Endothelial cell of umbilical vein (primary cell): ENCODE results near the gene CACNG4. TPM values are rescaled to one million over a fixed set of nuclear protein-coding genes. Genes with fewer than 3 reads are reported as not detected.

ENCODE experiments used
- BruUV-seq: library from RNA; stranded (reverse); fragments of 400-500 nt; replicated peaks from 2 replicates; lab custom pipeline; 2021; lab: Mats Ljungman, UMichigan
- CTCF ChIA-PET: fragments of 300-600, 350-600 bp; sonication (Branson Sonifier 250); formaldehyde crosslinking; loops from one replicate; lab custom pipeline; 2021; ENCODE audit warnings: antibody characterized with exemption, inconsistent platforms; lab: Charles Lee
- POLR2A ChIA-PET: fragments of 300-600, 350-600 bp; sonication (Branson Sonifier 250); formaldehyde crosslinking; loops from one replicate; lab custom pipeline; 2021; ENCODE audit warnings: antibody characterized with exemption, inconsistent platforms; lab: Charles Lee
- DNase-seq: peaks from one replicate; pipeline ENCODE4 v3.0.0-alpha.2; 2011; ENCODE audit warnings: low read depth, low spot score
- FAIRE-seq: peaks from 2 replicates; lab custom pipeline; 2011; peaks lifted over from hg19 to GRCh38; lab: Jason Lieb, UNC
- H2AFZ ChIP-seq: 2 replicates; pipeline ENCODE4 v1.6.0; 2012; ENCODE audit warnings: low read depth, low read length, control low read depth, inconsistent platforms
- H3K27ac ChIP-seq: 2 replicates; pipeline ENCODE4 v1.5.1; 2011; ENCODE audit warnings: low read depth, mild to moderate bottlenecking, control low read depth, low read length, moderate library complexity; ENCODE audit not compliant: insufficient read depth
- H3K27me3 ChIP-seq, 2 experiments: 2 replicates each; pipeline versions ENCODE4 v1.6.0 to v1.6.1; 2011; ENCODE audit warnings: low read length in 2 of 2, mixed read lengths in 1 of 2; ENCODE audit not compliant: control insufficient read depth in 2 of 2, insufficient read depth in 2 of 2
- H3K36me3 ChIP-seq, 2 experiments: 2 replicates in 1 of 2; 3 replicates in 1 of 2; pipeline ENCODE4 v1.5.1; 2011; ENCODE audit warnings: low read length in 2 of 2, mild to moderate bottlenecking in 1 of 2, moderate library complexity in 1 of 2; ENCODE audit not compliant: control insufficient read depth in 2 of 2, insufficient read depth in 2 of 2; ENCODE audit errors: extremely low read depth in 1 of 2
- H3K4me1 ChIP-seq: 3 replicates; pipeline ENCODE4 v1.5.1; 2011; ENCODE audit warnings: mild to moderate bottlenecking, low read length; ENCODE audit not compliant: control insufficient read depth, insufficient read depth; ENCODE audit errors: extremely low read depth
- H3K4me2 ChIP-seq: 2 replicates; pipeline ENCODE4 v1.6.1; 2011; ENCODE audit warnings: low read length, control low read depth, mixed read lengths; ENCODE audit not compliant: insufficient read depth
- H3K4me3 ChIP-seq, 3 experiments: fragments of 200-600 bp in 1 of 3; sonication (generic), shearing (Covaris generic) in 1 of 3; replicated peaks in 1 of 3; 2 replicates each; pipeline ENCODE4 v1.5.1; 2011 to 2016; ENCODE audit warnings: control low read depth in 3 of 3, low read length in 3 of 3, mild to moderate bottlenecking in 2 of 3, inconsistent platforms in 1 of 3, low read depth in 1 of 3, moderate library complexity in 1 of 3; ENCODE audit not compliant: insufficient read depth in 1 of 3
- H3K79me2 ChIP-seq: 2 replicates; pipeline ENCODE4 v1.6.0; 2012; ENCODE audit warnings: low read length, inconsistent platforms; ENCODE audit not compliant: control insufficient read depth, insufficient read depth
- H3K9ac ChIP-seq: replicated peaks from 2 replicates; pipeline ENCODE3; 2011; ENCODE audit warnings: low read length, control low read depth; ENCODE audit not compliant: insufficient read depth; ENCODE audit errors: extremely low read depth
- H3K9me1 ChIP-seq: replicated peaks from 3 replicates; pipeline ENCODE4 v1.6.0; 2011; ENCODE audit warnings: mild to moderate bottlenecking, low read length; ENCODE audit not compliant: control insufficient read depth, insufficient read depth; ENCODE audit errors: extremely low read depth
- H3K9me3 ChIP-seq: replicated peaks from 2 replicates; pipeline ENCODE4 v1.5.1; 2012; ENCODE audit warnings: low read length, inconsistent platforms; ENCODE audit not compliant: control insufficient read depth, insufficient read depth
- H4K20me1 ChIP-seq: replicated peaks from 2 replicates; pipeline ENCODE3; 2011; ENCODE audit warnings: mild to moderate bottlenecking, low read length; ENCODE audit not compliant: control insufficient read depth, insufficient read depth; ENCODE audit errors: extremely low read depth
- CTCF ChIP-seq, 2 donors: IDR thresholded peaks; 1 replicate in 1 of 2; 2 replicates in 1 of 2; pipeline ENCODE4 v1.5.1; 2011; ENCODE audit warnings: low read length in 2 of 2, mild to moderate bottlenecking in 2 of 2, moderate library complexity in 2 of 2, control low read depth in 1 of 2, inconsistent platforms in 1 of 2, low read depth in 1 of 2; ENCODE audit not compliant: insufficient read depth in 1 of 2; ENCODE audit errors: extremely low read depth in 1 of 2
- EZH2 ChIP-seq: IDR thresholded peaks from 2 replicates; pipeline ENCODE4 v1.6.1; 2012; ENCODE audit warnings: borderline replicate concordance, low read depth, mild to moderate bottlenecking, moderate library complexity, low read length, inconsistent platforms; ENCODE audit not compliant: severe bottlenecking
- GATA2 ChIP-seq: IDR thresholded peaks from 2 replicates; pipeline ENCODE4 v1.7.0; 2011; ENCODE audit warnings: low read depth, mild to moderate bottlenecking, moderate library complexity, mixed read lengths, low read length; ENCODE audit not compliant: insufficient read length, insufficient read depth
- MYC ChIP-seq: IDR thresholded peaks from one replicate; pipeline ENCODE4 v1.6.1; 2011; ENCODE audit warnings: mild to moderate bottlenecking, low read depth, low read length
- POLR2AphosphoS5 ChIP-seq: IDR thresholded peaks from 2 replicates; pipeline ENCODE4 v1.6.1; 2012; ENCODE audit warnings: low read depth, mild to moderate bottlenecking, control low read depth, low read length, moderate library complexity; ENCODE audit not compliant: insufficient read depth
- dilution Hi-C: fragments of 300-500 bp; cut with MboI; formaldehyde crosslinking; loops from one replicate; pipeline ENCODE4 v1.15.0; 2019; ENCODE audit warnings: low sequenced_read_pairs; ENCODE audit not compliant: extremely low pct_ligation_motif_present
- intact Hi-C: fragments of 100-400 bp; cut with micrococcal nuclease; formaldehyde crosslinking; loops from one replicate; pipeline ENCODE4 v1.10.0; 2022
- polyA plus RNA-seq, 4 experiments: library from polyadenylated mRNA; depleted of rRNA in 3 of 4; stranded (reverse) in 3 of 4; unstranded in 1 of 4; fragments of >200 nt; gene quantifications; 2 replicates each; pipeline versions ENCODE4 v1.2.1 to v1.2.3, GENCODE V29; 2011 to 2012; ENCODE audit warnings: missing spikeins in 1 of 4
- total RNA-seq: library from RNA; stranded (reverse); gene quantifications from 2 replicates; pipeline ENCODE4 v1.2.3, GENCODE V29; 2021

CACNG4 gene
- total and polyA plus RNA-seq, 2 donors (not counting 3 experiments of a cell fraction or from before 2014, with no cell fraction given): not detected

- H3K4me3 ChIP-seq: no peak overlapping the region
- H3K36me3 ChIP-seq: no peaks in the 10 kb centered on the region
- H4K20me1 ChIP-seq: no peaks in the 10 kb centered on the region
- H3K79me2 ChIP-seq: no peaks in the 10 kb centered on the region
- CTCF ChIA-PET: no interaction called here
- no peaks in the 10 kb centered on the region for H3K4me1 ChIP-seq
- no peaks in the 10 kb centered on the region for H3K9me3 ChIP-seq
- no peak for FAIRE-seq
- H3K27me3 ChIP-seq: no peaks in the 10 kb centered on the region
- TF ChIP-seq MYC: no peak
- TF ChIP-seq GATA2: no peak
- no peak for TF ChIP-seq EZH2
- no peak for TF ChIP-seq CTCF (IDR thresholded peaks at IDR 0.05; ENCODE audit: extremely low read depth in 1 of 2, insufficient read depth in 1 of 2, low read depth in 1 of 2, low read length in 2 of 2)
- no peak for TF ChIP-seq POLR2AphosphoS5
- H2AFZ ChIP-seq: no peak overlapping the region
- H3K27ac ChIP-seq: no peak overlapping the region
- dilution Hi-C loops (no loop called here), intact Hi-C loops (no loop called here)
- H3K4me2 ChIP-seq: no peak overlapping the region
- no TSS peak for BruUV-seq
- POLR2A ChIA-PET: no interaction called here
- H3K9me1 ChIP-seq: no peaks in the 10 kb centered on the region
- DNase-seq: no peak
- H3K9ac ChIP-seq: no peak overlapping the region
These were observed 90.5 kb downstream of the CACNG4 start for GRCh38 chr17:67055041-67055443.
